ENCODE data around the gene HS1BP3.
A peak's percentile ranks its signal among the peaks of the same experiment; 100 is the strongest.

HS1BP3 gene

DNA sequence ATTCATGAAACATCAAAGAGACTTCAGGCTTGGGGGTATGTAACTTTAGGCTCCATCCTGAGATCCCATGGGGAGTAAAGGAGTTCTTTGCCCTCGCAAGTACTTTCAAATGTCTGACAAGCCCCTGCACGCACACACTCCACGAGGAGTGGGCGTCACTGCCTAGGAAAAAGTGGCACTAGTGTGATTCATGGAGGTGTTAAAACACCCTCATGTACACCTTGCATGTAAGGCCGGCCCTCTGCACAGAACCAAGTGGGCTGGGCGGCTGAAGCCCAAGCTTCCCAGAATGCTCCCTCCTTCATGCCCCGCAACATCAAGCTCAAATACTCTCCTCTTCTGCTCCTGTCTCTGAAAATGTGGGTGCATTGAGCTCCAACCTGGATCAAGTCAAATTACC is 7.8 kb downstream of the HS1BP3 start:
- DNase-seq, result no peak

DNA sequence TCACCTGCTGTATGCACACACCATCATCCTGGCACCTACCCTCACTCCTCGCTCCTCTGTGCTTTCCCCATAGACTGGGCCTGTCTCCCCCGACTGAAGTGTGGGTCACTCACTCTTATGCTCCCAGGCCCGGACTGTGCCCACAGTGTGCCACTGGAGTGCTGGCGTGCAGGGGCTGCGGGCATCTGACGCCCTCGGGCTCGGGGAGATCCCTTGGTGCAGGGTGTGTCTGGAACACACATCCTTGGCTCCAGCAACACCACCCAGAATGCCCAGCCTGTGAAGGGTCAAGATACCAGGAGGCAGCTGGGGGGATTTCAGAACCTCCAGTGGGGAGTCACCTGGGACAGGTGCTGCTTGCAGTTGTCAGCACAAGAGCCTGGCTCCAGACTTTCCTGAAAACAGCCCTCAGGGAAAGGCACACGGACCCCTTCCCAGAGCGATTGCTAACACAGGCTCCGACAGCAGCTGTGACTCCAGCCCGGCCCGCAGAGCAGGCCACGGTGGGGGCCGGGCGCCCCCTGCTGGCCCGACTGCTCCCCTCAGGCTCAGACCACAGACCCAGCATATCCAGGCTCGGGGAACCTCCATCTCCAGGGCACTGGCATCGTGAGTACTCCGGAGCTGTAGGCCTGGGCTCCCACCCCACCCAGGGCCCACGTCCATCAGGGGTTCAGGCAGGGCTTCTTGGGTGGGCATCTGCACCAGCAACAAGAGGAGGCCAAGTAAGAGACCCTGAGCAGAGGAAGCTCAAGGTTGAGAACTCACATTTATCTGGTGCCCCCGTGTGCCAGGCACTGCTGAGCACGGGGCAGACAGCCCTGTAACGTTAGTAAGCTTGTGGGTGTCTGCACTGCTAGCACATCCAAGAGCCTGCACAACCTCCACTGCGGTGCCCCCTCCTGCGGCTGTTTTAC is 8.6 kb downstream of the HS1BP3 start:
- peak; percentile 59 for DNase-seq

- no peak for DNase-seq
Measured at GRCh38 chr2:20641123-20641985, 9.5 kb downstream of the HS1BP3 start.

DNA sequence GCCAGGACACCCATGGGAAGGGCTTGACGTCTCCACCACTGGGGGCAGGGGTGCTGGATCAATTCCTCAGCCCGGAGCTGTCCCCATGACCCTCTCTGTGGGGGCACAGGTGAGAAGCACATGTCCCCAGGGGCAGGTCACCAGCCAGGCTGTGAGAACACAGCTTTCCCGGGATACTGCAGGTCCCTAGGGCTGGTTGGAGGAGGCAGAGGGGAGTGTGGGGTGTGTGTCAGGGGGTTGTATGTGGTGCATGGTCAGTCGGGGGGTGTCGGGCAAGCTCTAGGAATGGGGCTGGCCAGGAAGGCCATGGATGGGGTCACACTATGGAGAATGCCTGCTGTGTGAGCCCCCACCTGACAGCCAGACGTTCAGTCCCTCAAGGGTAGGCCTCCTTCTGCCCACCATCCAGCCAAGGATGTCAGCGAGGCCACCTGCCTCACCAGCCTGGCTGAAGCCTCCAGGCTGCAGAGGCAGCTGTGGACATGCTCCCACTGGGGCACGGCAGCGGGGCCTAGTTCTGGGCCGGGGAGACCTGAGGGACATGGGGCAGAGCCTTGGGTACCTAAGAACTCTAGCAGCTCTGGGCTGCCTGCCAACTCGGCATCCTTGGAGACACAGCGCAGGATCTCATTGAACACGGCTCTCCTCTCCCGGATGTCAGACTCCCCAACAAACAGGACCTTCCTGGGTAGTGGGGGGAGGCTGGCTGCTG is 10.3 kb downstream of the HS1BP3 start:
- DNase-seq, result no peak

DNA sequence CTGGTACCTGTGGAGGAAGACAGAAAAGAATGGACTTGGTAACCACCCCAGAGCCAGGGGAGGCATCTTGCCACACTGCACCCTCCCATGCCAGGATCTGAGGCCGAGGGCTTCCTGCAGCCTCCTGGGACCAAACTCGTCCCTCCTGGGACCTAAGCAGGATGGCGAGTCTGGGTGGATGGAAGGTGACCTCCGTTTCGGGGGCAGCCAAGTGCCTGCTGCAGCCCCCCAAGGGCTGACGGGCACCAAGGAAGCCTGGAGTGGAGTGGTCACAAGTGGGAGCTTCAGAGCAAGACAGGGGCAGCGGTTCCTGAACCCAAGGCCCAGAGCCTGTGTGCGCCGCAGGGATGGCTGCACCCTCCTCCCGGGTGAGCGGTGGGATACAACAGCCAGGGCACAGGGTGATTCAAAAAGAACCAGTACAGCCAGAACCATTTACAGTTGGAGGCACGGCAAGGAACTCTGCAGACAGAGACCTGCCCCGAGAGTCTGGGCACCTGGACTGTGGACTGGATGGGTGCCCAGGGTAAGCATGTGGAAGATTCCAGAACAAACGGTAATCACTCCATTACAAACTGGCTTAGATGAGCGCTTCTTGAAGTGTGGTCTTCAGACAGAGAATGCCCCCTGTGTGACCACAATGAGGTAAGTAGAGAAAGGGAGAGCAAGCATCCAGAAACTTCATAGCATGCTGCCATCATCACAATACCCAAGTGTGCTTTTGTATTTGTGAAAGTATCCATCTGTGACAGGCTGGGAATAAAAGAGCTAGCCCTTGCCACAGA is 12.1 kb downstream of the HS1BP3 start:
- DNase-seq, result no peak

DNA sequence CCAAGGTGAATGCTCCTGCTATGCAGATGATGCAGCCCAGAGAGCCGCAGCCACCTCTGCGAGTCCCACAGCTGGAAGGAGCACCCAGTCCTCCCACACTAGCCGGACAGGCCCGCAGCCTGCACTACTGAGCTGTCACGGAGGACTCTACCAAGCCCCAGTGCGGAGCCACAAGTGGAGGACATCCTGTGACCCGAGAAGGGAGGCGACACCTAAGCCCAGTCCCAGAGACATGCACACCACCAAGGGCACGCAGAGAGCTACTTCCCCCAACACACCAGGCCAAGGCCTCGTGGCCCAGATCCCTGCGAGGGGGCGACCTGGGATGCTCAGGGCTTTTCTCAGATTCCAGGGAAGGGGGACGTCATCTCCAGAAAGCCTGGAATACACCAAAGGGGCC is 12.9 kb downstream of the HS1BP3 start:
- DNase-seq, result no peak

DNA sequence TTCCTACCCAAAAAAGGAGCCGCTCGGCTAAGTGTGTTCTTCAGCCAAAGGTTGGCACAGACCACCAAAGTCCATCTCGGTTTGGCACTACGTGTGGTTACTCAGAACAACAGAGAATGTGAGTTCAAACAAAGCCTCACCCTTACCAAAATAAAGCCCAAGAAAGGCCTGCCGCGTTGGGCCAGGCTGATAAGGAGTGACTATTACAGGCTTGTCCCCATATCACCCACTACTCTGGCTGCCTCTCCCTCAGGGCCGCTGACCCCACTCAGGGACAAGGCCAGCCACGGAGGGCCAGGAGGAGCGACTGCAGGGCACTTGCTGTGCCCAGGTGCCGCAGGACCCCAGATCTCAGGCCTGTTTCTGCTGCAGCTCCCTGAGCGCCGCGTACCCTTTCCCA is 13.8 kb downstream of the HS1BP3 start:
- DNase-seq, result no peak

DNA sequence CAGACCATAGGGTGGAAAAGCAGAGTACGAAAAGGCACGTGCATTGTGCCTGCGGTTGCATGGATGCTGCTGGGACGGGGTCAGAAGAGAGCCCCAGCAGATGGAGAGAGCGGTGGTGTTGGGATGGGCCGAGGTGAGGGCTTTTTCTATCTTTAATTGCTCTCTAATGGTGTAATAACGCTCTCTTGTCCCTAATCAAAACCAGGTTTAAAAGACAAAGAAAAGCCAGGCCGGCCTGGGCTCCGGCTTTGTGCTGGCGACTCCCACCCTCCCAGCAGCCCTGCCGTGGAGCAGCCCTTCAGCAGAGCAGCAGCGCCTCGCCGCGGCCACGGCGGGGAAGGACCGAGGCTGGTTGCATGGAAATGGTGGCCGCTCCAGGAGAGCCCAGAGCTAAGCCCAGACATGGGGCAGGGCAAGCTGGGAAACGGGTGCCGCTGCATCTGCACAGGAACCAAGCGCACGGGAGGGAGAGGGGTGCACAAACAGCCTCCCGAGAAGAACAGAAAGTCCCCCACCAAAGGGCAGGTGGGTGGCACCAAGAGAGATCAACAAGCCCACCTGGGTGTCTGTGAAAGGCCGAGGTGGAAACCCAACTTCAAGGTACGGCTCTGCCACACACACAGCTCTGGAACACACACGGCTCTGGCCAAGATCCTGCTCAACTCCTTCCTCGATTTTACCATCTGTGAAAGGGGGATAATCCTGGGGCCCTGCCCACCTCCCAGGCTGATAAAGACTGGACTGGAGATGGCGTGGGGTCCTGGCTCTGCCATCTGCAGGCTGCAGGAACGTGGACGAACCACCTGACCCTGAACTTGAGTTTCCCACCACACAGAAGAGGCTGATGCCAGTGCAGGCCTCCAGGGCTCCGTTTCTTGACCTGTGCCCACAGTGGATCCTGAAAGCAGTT is 15.0 kb downstream of the HS1BP3 start:
- peak; percentile 88 for DNase-seq

- peak; percentile 29 for DNase-seq
Measured at GRCh38 chr2:20635113-20635510, 15.8 kb downstream of the HS1BP3 start.

DNA sequence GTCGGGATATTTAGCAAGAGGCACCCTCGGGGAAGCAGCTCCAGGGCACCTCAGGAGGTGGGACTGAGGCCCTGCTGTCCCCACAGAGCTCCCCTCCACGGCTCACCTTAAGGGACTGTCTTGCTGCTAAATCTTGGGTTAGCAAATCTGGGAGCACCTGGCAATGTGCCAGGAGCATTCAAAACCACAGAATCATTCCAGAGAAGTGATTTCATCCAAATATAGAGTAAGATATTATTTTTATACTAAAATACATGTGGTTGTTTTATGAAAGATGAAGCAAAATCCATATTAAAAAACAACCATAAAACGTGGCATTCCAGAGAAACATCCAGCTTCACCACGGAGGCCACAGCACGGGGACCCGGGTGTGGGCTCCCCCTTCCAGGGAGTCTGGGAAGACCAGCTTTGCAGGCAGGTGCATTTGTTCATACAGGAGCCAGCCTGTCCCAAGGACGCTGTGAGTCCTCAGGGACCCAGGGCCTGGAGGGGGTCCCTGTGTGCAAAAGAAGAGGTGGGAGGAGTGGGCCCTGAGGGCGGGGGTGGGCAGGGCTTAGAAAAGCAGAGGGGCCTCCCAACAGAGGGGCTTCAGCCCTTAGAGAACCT is 16.3 kb downstream of the HS1BP3 start:
- no peak for DNase-seq

GRCh38 chr2:20633794-20634506 is 16.9 kb downstream of the HS1BP3 start:
- DNase-seq, result peak; percentile 67

DNA sequence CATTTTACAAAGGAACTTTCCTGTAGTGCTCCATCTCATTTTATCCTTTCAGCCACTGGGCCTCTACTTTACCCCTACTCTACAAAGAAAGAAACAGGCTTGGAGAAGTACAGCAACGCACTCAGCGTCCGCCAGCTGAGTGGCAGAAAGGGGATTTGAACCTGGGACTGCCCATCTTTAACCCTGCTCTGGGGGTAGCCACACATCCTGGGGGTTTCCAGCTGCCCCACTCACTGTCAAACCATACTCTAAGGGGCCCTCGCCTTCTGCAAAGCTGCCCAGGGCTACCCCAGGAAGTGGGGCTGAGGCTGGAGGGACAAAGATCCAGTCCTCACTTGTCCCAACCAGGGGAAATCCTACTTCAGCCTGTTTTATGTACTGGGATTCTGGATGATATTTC is 17.9 kb downstream of the HS1BP3 start:
- no peak for DNase-seq

DNA sequence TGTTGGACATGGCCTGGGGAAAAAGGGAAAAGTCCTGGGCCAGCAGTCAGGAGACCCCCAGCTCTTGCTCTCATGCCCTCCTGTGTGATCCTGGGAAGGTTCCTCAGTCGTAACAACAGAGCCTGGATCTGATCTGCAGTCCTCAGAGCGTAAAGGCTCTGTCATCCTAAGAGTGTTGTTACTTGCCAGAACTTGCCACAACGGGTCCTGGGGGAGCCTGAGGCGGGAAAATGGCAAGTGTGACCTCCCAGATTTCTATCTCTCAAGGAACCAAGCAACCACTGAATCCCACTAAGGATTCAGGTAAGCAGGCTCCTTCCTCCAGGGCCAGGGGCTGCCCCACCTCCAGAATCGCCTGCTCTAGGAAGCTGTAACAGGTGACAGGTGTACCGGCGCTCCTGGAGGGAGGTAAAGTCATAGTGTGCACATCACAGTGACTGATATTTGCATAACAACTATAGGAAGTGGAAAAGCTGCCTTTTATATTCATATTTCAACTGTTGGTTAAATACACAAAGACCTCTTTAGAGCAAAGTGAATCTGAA is 18.4 kb downstream of the HS1BP3 start:
- no peak for DNase-seq

- DNase-seq, result no peak
Measured at GRCh38 chr2:20631617-20632307, 19.1 kb downstream of the HS1BP3 start.

GRCh38 chr2:20630967-20631366 is 19.9 kb downstream of the HS1BP3 start:
- DNase-seq, result no peak

- DNase-seq, result no peak
Measured at GRCh38 chr2:20629581-20630171, 21.2 kb downstream of the HS1BP3 start.

GRCh38 chr2:20629181-20629580 is 21.7 kb downstream of the HS1BP3 start:
- no peak for DNase-seq

GRCh38 chr2:20627712-20628380 is 23.1 kb downstream of the HS1BP3 start:
- no peak for DNase-seq
